ENCODE measurements around the gene OR52D1. TPM values are rescaled to one million over a fixed set of nuclear protein-coding genes. Genes with fewer than 3 reads are reported as not detected.

The OR52D1 gene
- total RNA-seq, 1 experiment from 2014 or later, result not detected

DNA sequence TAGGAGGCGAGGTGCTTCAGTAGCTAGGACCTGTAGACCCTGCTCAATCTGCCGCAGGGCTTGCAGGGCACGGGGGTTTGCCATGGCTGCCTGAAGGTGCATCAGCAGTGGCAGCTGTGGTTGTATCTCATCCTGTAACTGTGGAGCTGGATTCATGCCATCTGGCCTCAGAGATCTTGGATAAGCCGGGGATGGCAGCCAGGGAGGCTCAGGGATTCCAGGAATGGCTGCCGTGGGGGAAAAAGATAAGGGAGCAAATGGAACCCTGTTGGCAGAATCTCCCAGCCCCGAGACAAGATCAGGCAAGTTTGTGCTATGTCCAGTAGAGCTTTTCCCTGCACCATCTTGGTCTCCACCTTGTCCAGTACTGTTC lies 19.4 kb downstream of the OR52D1 start:
- Mint-ChIP-seq H3K9me3 (no peaks in the 10 kb centered on the region), H3K36me3 (ENCODE audit: insufficient read depth in 1 of 3, low read depth in 3 of 3) (no peaks in the 10 kb centered on the region), H3K4me1 (peaks cover 0 to 1% of the 10 kb centered on the region in 2 experiments; a peak in 1 of 4 replicates), H3K27ac (no peak overlapping the region), H3K4me3 (no peak overlapping the region), H3K27me3 (ENCODE audit: low read depth) (no peaks in the 10 kb centered on the region)
- no peak overlapping the region for H3K4me2 ChIP-seq (ENCODE audit: insufficient read depth, insufficient read length, low read length)
- WGBS (ENCODE audit: extremely low coverage, insufficient read length, low lambda C conversion rate), result no CpG with 5 or more reads among the region's 6 CpGs
- H3T11ph ChIP-seq (ENCODE audit: low read length), result no peak overlapping the region
- no peaks in the 10 kb centered on the region for H3K27me3 ChIP-seq (ENCODE audit: insufficient read depth, low read length)
- no peak for DNase-seq
- H3K27ac ChIP-seq (ENCODE audit: insufficient read length, low read depth, low read length), result no peak overlapping the region
- no peak overlapping the region for H3K23ac ChIP-seq (ENCODE audit: insufficient read length, low read depth, low read length)
- H3K9me3 ChIP-seq (ENCODE audit: control insufficient read depth, low read depth, low read length), result no peaks in the 10 kb centered on the region
- H2BK5ac ChIP-seq (ENCODE audit: insufficient read length, low read length), result no peak overlapping the region
- H4K20me1 ChIP-seq (ENCODE audit: control insufficient read depth, insufficient read depth, insufficient read length), result no peaks in the 10 kb centered on the region
- no peak overlapping the region for H3K4ac ChIP-seq (ENCODE audit: low read depth, low read length)
- no peaks in the 10 kb centered on the region for H3K79me1 ChIP-seq (ENCODE audit: insufficient read depth, low read depth, low read length, poor library complexity, severe bottlenecking)
- H2BK20ac ChIP-seq (ENCODE audit: low read depth, low read length, poor library complexity, severe bottlenecking), result no peak overlapping the region
- no peak overlapping the region for H3K9ac ChIP-seq (ENCODE audit: extremely low read depth, insufficient read length, low read length)
- no peak overlapping the region for H4K91ac ChIP-seq (ENCODE audit: insufficient read length, low read depth, low read length)
- H3K4me1 ChIP-seq (ENCODE audit: insufficient read depth, low read length), result no peaks in the 10 kb centered on the region
- H4K5ac ChIP-seq (ENCODE audit: insufficient read length, low read depth, low read length), result no peak overlapping the region
- H2BK120ac ChIP-seq (ENCODE audit: low read depth, low read length, poor library complexity, severe bottlenecking), result no peak overlapping the region
- H2BK12ac ChIP-seq (ENCODE audit: insufficient read length, low read depth, low read length), result no peak overlapping the region
- H2BK15ac ChIP-seq (ENCODE audit: low read depth, low read length), result no peak overlapping the region
- TF ChIP-seq, protein P1, sequence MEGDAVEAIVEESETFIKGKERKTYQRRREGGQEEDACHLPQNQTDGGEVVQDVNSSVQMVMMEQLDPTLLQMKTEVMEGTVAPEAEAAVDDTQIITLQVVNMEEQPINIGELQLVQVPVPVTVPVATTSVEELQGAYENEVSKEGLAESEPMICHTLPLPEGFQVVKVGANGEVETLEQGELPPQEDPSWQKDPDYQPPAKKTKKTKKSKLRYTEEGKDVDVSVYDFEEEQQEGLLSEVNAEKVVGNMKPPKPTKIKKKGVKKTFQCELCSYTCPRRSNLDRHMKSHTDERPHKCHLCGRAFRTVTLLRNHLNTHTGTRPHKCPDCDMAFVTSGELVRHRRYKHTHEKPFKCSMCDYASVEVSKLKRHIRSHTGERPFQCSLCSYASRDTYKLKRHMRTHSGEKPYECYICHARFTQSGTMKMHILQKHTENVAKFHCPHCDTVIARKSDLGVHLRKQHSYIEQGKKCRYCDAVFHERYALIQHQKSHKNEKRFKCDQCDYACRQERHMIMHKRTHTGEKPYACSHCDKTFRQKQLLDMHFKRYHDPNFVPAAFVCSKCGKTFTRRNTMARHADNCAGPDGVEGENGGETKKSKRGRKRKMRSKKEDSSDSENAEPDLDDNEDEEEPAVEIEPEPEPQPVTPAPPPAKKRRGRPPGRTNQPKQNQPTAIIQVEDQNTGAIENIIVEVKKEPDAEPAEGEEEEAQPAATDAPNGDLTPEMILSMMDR (conservative IDR thresholded peaks at IDR 0.05), result no peak
- no peak overlapping the region for H2AFZ ChIP-seq (ENCODE audit: low read length)
- no peak overlapping the region for H3K18ac ChIP-seq (ENCODE audit: insufficient read length, low read depth, low read length)
- H3K14ac ChIP-seq (ENCODE audit: insufficient read depth, low read length), result no peak overlapping the region
- H4K8ac ChIP-seq (replicated peaks; ENCODE audit: insufficient read length, low read depth, low read length), result no peak overlapping the region
- H3K23me2 ChIP-seq (ENCODE audit: insufficient read length, low read depth, low read length, poor library complexity, severe bottlenecking), result no peaks in the 10 kb centered on the region
- no peak overlapping the region for H3K56ac ChIP-seq (ENCODE audit: insufficient read length, low read depth, low read length)
- H2AK5ac ChIP-seq (ENCODE audit: insufficient read length, low read length), result no peak overlapping the region
- H3K79me2 ChIP-seq (ENCODE audit: insufficient read depth, low read length), result no peaks in the 10 kb centered on the region
